Hindlimb muscle (tissue), 1 donor: ENCODE measurements around the gene CCBE1. TPM values are rescaled to one million over a fixed set of nuclear protein-coding genes. Genes with fewer than 3 reads are reported as not detected.
"Not testable (repeated sequence)": the region's sequence is repeated elsewhere in the genome, so short reads cannot be mapped to it uniquely, and the experiment has no call there.

Source experiments
- DNase-seq: peaks from one replicate; pipeline ENCODE4 v3.0.0-alpha.2; 2013
- polyA plus RNA-seq: library from polyadenylated mRNA; unstranded; fragments of 120-200 nt; gene quantifications from one replicate; pipeline ENCODE4 v1.2.1, GENCODE V29; 2013; ENCODE audit not compliant: insufficient read length

Gene CCBE1
- polyA plus RNA-seq, 1 donor: 2.0 TPM

- DNase-seq: no peak
Observed at GRCh38 chr18:59681051-59681450, 16.2 kb downstream of the CCBE1 start.

GRCh38 chr18:59675346-59675745 is 21.9 kb downstream of the CCBE1 start:
- DNase-seq: no peak

GRCh38 chr18:59674903-59675270 is 22.3 kb downstream of the CCBE1 start:
- no peak for DNase-seq

- DNase-seq: no peak
Observed at GRCh38 chr18:59674186-59674902, 22.9 kb downstream of the CCBE1 start.

- no peak for DNase-seq
Observed at GRCh38 chr18:59672235-59672711, 24.9 kb downstream of the CCBE1 start.

- no peak for DNase-seq
Observed at GRCh38 chr18:59671551-59671950, 25.7 kb downstream of the CCBE1 start.

GRCh38 chr18:59669872-59670657 is 27.2 kb downstream of the CCBE1 start:
- no peak for DNase-seq

GRCh38 chr18:59667488-59667887 is 29.7 kb downstream of the CCBE1 start:
- no peak for DNase-seq

GRCh38 chr18:59666007-59666402 is 31.2 kb downstream of the CCBE1 start:
- not testable (repeated sequence) for DNase-seq

GRCh38 chr18:59665057-59666006 is 31.9 kb downstream of the CCBE1 start:
- DNase-seq: peak; percentile 43

- DNase-seq: no peak
Observed at GRCh38 chr18:59664329-59664728, 32.9 kb downstream of the CCBE1 start.

GRCh38 chr18:59663096-59663495 is 34.1 kb downstream of the CCBE1 start:
- DNase-seq: no peak

GRCh38 chr18:59661891-59662701 is 35.1 kb downstream of the CCBE1 start:
- no peak for DNase-seq

- DNase-seq: peak; percentile 30
Observed at GRCh38 chr18:59660786-59661743, 36.2 kb downstream of the CCBE1 start.

GRCh38 chr18:59660366-59660765 is 36.9 kb downstream of the CCBE1 start:
- no peak for DNase-seq

- DNase-seq: no peak
Observed at GRCh38 chr18:59659508-59660170, 37.6 kb downstream of the CCBE1 start.

- no peak for DNase-seq
Observed at GRCh38 chr18:59658941-59659340, 38.3 kb downstream of the CCBE1 start.

GRCh38 chr18:59657012-59657411 is 40.2 kb downstream of the CCBE1 start:
- no peak for DNase-seq

GRCh38 chr18:59656373-59656887 is 40.8 kb downstream of the CCBE1 start:
- no peak for DNase-seq

- DNase-seq: no peak
Observed at GRCh38 chr18:59655676-59656075, 41.5 kb downstream of the CCBE1 start.
